Activated gamma-delta T cell (primary cell): ENCODE data around the gene SLIT1.

Experiments used
- DNase-seq: peaks from one replicate; lab custom pipeline; 2025; lab: John Stamatoyannopoulos, UW

Gene SLIT1

DNA sequence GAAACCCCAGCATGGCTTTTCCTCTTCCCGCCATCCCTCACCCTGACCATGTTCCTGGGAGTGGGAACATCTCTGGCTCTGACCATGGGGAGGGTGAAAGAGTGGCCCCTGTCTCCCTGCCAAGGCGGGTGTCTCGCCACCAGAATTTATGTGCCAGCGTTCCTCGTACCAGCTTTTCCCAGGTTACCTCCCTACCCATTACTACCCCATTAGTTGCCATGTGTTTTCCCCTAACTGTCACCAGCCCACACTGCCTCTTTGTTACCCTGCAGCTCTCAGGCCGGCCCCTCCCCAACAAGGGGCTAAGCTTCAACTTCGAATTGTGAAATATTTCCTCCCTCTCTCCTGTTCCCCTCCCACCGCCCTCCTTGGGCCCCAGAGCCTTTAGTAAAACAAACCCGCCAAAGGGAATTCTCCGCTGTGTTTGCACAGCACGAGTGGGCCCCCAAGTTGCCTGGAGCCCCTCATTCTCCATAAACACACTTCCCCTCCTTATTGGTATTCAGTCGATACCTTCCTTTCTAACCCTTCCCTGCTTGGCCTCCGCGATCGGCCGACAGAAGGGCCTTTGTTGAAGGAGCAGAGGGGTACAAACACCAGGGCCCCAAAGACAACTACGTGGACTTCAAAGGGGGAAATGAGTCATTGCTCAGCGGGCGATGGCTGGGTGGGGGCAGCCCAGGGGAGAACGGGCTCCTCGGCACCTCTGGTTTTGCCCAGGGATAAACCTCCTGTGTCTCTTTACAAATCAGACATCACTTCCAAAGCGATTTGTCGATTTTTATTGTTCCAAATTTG, 45.5 kb downstream of the SLIT1 start:
- no peak for DNase-seq

DNA sequence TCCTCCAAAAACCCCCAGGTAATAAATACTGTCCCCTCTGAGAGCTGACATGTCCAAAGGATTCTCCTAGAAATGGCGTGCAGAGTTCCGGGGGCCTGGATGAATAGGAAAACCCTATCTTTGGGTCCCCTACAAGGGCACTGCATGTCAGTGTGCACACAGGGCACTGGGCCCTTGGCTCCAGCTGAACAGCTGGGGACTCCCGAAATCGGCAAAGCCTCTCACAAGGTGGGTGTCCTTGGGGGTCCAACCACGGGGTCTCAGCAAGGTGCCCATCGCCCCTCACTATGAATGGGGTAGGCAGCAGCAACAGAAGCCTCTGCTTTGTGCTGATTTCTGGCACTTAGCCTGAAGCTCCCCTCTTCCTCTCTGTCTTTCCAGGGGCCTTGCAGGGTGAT, 46.1 kb downstream of the SLIT1 start:
- no peak for DNase-seq

DNA sequence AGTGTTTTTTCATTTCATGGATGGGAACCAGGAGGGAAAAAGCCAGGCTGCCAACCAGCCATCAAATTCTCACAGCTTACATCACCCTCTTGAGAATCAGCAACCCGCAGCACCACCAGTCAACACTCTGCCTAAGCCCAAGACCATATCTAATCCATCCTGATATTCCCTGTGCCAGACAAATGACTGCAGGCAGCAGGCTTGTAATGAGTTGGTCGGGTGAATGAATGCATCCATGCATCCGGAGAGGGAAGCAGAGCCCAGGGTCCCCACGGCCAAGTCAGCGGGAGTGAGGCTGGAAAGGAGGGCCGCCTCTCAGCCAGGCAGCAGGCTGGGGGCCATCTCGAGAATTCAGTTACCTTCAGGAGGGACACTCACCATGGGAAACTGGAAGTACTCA, 46.9 kb downstream of the SLIT1 start:
- no peak for DNase-seq

DNA sequence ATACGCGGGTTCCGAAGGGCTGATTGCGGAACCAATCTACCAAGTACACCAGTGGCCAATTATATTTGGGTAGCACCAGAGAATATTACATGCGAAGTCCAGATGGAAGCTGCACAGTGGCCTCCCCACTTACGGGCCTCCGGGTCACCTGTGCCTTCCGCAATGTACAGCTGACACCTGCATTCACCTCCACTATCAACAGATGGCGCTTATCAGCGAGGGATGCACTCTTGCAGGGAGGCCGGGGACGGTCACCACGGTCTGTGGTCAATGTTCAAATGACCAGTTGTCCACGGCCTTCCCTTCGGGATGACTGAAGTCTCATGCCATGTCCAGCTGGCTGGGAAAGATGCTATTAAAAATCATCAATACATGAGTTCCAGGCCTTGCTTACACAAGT, 47.6 kb downstream of the SLIT1 start:
- DNase-seq, result no peak

DNA sequence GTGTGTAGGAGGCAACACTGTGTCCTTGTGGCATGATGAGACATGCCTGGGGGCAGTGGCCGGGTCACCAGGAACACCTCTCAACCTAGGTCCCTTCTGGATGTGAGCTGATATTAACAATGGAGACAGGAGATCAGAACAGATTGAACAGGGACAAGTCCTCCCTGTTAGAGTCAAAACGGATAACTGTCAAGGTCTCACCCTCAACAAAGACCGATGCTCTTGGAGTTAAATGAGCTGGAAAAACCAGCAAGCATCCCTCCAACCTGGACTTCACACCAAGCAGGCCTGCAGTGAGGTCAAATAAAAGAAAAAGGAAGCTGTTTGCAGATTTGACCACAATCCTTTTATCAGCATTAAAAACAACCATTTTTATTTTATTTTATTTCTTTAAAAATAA, 49.0 kb downstream of the SLIT1 start:
- no peak for DNase-seq

DNA sequence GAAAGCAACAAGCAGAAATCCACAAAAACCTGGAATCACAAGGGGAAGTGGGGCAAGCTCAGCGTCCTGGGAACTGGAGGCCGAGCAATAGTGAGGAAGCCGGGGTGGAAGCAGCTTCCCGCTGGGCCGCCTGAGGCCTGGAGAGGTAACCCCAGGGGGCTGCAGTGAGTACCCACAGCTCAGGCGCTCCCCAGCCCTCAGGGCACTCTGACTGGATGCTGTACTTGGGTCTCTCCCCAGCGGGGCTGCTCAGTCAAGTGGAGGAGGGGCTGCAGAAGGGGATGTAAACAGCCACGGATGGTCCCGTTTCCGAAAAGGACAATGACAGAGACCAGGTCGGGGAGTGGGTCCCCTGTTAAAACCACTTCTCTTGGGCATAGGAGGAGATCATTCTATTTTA, 50.3 kb downstream of the SLIT1 start:
- no peak for DNase-seq

DNA sequence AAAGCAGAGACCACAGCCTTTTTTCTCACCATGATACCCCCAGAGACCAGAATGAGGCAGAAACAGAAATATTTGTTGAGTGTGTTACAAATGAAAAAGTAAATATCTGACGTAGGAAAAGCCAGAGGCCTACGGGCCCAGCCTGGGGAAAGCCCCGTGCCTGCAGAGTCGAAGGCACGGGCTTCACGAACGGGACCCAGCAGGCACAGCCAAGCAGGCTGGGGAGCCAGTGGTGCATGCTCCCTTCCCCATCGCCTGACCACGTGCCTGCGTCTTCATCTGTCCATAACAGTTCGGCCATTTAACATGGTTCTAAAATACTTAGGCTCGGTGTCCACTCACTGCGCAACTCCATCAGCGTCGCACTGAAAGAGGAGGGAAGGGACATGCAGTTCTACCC, 50.8 kb downstream of the SLIT1 start:
- DNase-seq, result no peak

DNA sequence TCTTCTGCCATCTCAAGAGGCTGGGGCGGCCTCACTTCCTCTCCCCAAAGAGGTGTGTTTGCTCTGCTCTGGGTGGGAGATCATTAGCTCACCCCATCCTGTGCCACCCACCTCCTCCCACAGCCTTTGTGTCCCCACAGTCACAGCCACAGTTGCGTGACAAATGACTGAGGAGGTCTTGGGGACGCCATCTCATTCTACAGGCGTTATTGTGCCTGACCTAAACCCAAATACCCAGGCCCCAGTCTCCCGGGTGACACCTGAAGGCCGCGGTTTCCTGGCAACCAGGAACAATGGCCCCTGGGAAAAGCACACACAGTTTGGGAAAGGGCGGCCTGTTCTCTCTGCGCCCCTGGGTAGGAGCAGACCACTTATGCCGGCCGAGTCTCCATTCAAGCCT, 51.6 kb downstream of the SLIT1 start:
- DNase-seq, result no peak

DNA sequence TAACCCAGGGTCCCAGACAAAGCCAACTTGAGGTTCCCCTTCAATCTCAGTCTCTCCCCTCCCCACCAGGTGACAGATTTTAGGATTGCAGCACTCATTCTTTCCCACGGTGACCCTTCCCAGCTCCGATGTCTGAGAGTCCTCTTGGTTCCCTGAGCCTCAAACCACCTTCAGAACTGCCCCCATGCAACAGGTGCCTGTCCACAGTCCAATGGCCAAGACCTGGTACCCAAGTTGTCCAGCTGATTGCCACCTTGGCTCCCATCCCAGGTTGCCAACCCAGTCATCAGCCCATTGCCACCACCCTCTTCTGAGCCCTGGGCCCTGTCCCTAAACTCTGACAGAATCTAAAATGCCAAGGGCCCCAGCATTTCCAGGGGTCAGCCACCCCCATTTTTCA, 53.5 kb downstream of the SLIT1 start:
- no peak for DNase-seq

DNA sequence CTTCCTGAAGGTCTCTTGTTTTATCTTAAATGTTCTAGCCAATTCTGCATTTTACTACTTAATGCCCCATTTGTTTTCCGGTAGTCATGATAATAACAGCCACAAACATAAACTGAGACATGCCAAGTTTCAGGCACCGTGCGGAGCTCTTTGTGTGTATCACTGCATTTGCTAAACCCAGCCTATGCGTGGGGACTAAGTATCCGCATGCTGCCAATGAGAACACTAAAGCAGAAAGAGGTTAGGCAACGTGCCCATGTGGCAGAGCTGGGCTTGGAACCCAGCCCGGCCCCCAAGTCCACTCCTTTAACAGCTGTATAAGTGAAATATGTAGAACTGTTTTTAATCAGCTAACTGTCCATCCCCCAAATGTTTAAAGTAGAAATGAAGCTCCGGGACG, 54.1 kb downstream of the SLIT1 start:
- no peak for DNase-seq

DNA sequence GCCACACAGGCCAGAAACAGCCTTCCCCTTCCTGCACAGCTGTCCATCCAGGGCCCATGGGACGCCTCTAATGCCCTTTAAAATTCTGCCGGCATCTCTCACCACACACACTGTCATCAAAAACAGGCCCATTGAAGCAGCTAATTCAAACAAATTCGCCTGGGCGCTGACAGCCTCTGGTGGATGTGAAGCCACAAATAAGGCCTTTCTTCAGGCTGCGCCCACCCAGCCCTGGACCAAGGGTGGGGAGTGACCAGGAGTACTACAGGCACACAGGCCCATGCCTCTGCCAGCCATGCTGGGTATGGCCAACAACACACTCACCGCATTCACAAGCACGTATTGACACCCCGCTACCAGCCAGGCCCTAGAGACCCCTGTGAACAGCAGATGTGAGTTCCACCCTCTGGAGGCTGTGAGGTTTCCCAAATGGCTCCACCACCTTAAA, 54.6 kb downstream of the SLIT1 start:
- no peak for DNase-seq

DNA sequence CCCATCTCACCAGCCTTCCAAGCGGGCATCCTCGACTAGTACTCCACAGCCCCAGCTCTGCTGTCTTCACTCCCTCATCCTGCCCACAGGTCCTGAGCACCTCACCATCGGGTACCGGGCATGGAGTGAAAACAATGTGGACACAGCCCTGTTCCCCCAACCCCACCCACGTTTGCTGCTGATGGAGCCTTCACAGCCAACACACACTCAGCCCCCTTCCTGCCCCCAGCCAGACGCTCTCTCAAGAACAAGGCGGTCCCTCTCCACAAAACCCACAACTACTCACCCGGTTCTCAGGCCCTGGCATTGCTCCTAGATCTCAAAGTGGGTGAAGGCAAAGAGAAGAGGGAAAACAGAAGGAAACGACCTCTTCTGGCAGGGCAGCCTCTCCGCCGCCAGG, 56.1 kb downstream of the SLIT1 start:
- DNase-seq, result no peak

DNA sequence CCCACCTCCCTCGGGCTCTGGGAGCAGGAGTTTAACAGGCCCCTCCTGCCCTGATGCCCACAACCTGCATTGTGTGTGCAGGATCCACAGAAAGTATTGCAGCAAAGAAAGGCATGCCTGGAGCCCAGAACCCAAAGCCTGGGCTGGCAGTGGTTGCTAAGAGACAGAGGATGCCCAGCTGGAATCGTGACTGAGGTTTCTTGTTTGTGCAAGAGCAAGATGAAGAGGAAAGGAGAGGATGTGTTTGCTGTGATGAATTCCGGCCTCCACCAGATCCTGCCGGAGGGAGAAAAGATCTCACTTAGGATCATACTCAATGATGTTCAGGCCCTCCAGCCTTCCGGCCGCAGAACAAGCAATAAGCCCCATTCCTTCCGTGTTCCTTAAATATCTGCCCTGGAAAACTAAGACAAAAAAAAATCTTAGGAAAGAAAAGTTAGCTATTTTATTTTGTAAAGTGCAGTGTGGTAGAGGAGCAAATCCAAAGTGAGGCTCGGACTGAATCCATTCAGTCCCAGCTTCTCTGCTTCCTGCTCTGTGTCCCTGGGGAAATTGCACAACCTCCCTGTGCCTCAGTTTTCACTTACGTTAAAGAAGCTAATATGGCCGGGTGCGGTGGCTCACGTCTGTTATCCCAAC, 57.1 kb downstream of the SLIT1 start:
- DNase-seq, result no peak

DNA sequence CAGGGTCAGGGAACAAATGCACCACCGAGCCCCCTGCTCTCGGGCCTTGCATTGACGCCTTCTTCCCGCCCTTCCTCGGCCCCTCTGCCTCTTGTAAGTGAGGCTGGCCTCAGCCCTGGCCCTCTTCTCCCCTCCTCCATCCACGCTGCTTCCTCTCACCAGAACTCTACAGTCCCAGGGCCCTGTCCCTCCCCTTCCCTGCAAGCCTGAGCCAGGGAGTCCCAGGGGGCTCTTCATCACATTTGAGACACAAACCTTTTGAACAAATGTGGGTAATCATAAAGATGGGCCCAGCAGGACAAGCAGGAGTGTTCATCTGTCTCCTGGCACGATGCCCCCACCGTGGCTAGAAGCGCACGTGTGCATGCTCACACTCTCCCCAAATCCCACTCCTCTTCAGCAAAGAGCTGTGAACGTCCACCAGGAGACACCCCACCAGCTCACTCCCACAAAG, 57.7 kb downstream of the SLIT1 start:
- DNase-seq, result no peak

DNA sequence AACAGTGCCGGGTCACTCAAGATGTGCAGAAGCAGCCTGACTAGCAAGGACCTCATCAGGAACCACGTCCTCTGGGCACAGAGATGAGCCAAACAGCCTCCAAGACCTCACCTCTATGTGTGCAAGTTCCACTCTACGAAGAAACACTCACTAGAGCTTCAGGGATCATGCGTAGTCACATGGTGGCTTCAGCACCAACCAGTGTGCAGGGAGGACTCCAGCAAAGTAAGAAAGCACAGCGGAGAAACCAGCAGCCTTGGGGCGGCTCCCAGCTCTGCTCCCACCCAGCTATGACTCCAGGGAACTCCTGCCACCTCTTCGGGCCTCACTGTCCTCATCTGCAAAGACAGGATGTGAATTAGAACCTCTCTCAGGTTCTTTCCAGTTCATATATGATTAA, 58.2 kb downstream of the SLIT1 start:
- no peak for DNase-seq

DNA sequence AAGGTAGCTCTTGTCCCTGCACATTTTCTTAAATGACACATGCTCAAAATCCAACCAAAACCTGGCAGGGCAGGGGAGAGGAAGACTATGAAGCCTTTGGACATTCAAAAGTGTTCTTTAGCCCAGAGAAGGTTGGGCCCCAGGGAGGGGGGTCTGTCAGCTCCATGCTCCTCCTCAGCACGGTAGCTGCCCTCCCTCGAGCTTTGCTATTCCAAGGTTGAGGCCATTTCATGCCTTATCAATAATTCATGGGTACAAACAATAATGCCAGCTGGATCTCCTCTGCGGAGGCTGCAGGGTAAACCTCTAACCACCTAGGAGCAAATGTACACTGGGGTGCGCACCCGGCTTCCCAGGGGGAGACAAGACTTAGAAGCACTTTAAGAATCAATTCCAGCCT, 61.5 kb downstream of the SLIT1 start:
- DNase-seq, result no peak

DNA sequence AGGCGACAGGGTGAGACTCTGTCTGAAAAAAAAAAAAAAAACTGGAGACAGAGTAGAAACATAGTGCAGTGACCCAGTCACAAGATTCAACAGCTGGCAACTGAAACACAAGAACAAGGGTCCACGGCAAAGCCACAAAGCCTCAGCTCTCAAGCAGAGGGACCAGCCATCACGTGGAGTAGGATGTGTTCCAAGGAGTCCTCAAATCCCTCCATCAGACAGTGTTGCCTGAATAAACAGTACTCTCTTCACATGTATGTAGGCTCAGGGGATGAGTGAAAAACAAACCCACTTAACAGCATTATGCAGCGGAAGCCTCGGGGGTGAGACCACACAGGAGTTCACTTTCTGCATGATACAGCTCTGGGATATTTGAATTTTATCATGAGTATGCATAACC, 62.0 kb downstream of the SLIT1 start:
- no peak for DNase-seq

DNA sequence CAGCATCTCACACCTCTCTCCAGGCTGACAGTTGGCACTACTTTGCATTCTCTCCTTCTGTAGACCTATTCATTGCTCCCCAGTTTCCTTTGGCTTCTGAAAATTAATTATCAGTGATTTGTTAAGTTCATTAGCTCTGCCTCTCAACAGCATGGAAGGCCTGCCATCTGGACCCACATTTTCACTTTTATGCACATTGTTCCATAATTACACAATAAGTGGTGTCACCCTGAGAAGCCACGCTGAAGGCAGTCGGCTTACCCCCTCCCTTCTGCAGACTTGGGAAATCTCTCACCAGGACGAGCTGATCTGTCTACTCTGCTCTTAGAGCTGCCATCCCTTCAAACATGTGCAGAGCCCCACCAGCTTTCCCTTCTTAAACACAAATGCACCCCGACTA, 64.7 kb downstream of the SLIT1 start:
- no peak for DNase-seq

DNA sequence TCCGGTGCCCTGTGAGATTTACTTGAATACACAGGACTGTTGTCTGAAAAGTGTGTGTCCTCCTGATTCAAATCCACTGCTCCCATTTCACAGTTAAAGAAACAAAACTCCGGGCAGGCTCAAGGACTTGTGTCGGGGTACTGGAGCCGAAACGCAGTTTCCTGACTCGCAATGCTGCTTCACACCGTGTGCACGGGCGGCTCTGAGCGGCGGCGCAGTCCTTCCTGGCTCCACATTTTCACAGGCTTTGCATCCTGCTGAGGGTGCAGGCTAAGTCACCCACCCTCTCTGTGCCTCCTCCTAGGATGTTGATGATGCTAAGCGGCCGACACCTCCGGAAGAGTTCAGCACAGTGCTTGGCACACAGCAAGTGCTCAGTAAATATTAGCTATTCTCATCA, 65.4 kb downstream of the SLIT1 start:
- DNase-seq, result no peak

DNA sequence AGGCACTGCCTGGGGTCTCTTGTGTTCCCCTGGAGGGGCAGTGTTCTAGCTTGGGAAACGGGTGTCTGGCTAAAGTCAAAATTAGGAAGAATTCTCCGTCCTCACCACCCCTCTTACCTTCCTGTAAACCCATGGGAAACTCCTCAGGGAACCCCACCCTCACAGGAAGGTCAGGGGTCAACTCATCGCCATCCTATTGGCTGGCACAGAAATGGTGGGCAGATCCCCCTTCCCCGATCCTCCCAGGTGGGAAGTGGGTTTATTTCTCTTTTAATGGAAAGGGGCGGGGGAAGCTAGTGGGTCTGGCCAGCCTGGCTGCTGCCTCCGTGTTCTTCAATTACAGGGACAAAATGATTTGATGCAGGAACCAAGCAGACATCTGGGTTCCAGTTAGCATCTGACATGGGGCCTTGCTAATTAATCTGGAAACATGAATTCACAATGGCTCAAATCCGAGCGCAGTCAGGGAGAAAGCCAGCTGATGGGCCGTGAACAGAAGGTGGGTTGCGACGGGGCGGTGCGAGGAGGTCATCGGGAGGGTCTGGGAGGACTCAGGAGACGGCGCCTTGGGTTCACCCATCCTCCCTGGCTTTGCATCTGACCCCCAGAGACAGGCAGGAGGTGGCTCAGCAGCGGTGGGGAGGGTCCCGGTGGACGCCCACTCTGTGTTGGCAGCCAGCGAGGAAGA, 66.6 kb downstream of the SLIT1 start:
- no peak for DNase-seq

DNA sequence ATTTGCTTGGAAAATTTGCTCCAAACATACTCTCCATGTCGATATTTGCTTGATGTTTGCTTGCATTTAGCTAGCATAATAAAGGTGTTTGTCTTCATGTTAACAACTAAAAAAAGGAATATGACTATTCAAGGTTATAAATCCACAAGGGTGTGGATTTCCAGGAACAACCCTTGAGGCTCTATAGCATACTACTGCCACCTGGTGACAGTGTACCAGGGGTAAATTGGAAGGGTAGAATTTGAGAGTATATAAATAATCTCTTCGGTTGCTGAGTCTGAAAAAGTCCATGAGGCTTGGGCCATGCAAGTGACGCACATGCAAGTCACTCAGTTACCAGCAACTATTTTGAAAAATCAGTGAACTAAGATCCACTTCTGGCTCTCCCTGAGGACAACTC, 68.4 kb downstream of the SLIT1 start:
- no peak for DNase-seq

DNA sequence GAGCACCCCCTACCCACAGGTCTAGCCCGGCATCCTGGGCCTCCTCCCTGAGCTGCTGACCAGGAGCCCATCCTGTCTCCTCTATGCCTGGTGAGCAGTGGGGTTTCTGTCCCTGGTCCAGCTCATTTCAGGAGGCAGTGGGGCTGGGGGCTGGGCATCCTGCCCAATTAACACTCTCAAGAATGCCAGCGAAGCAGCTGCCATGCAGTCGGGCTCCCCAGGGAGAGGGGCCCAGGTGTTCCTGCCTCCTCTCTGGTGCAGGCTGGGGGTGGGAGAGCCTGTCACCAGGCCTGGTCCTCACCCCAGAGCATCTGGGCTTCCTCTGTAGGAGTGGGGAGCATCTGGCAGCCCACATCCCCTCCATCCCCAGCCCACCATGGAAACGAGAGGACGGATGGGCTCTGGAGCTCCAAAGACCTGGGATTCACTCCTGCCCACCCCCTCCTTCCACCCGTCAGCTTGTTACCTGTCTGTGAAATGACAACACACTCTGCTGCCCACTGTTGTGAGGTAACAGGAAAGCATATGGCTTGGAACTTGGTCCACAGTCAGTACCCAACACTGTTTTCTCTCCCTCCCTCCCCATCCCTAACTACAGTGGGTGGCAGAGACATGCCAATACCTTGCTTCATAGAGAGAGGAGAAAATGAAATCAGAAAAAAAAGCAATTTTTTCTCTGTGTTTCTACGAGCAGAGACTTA, 69.1 kb downstream of the SLIT1 start:
- no peak for DNase-seq

DNA sequence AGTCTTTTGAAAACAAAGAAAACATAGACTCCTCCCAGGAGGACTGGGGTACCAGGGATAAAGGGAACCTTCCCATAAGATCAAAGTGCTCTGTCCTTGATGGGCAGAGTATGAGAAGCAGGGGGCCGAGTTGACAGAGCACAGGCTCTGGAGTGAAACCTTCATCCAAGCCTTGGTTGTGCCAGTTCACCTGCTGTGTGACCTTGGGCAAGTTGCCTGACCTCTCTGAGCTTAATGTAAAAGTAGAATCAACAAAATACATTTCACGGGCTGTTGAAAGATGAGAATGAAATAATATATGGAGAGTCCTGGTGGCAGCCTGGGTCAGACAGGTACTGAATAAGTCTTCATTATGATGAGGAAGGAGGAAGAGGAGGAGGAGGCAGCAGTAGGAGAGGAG, 69.9 kb downstream of the SLIT1 start:
- DNase-seq, result no peak
